HepG2 (cell line): Measurements from ENCODE around the gene TAF1C. TPM values are rescaled to one million over a fixed set of nuclear protein-coding genes. Genes with fewer than 3 reads are reported as not detected.
A peak's percentile ranks its signal among the peaks of the same experiment; 100 is the strongest.

Experiments
- CCDC6 ChIP-seq: sonication (generic); formaldehyde crosslinking; IDR thresholded peaks from 2 replicates; pipeline ENCODE4 v1.8.1; 2022; ENCODE audit warnings: mild to moderate bottlenecking, missing genetic modification reagents, moderate library complexity
- DMAP1 ChIP-seq: IDR thresholded peaks from 2 replicates; pipeline ENCODE4 v1.6.1; 2016
- HMGA1 ChIP-seq: sonication (generic); formaldehyde crosslinking; conservative IDR thresholded peaks from 2 replicates; pipeline ENCODE4 v1.4.0; 2020; ENCODE audit warnings: missing genetic modification reagents
- HNF4G ChIP-seq, 2 experiments: sonication (generic) in 1 of 2; formaldehyde crosslinking in 1 of 2; IDR thresholded peaks; 2 replicates each; pipeline versions ENCODE4 v1.4.0 to v1.6.1; 2011 to 2020; ENCODE audit warnings: borderline replicate concordance in 2 of 2, low read depth in 2 of 2, mild to moderate bottlenecking in 2 of 2, low read length in 1 of 2, missing genetic modification reagents in 1 of 2, moderate library complexity in 1 of 2
- HNRNPK ChIP-seq: fragments of 200-400 bp; formaldehyde crosslinking; IDR thresholded peaks from 2 replicates; pipeline ENCODE4 v1.6.1; 2018; ENCODE audit warnings: low read length, low read depth, moderate library complexity, mild to moderate bottlenecking; ENCODE audit not compliant: poor library complexity, severe bottlenecking
- HOXA9 ChIP-seq: sonication (generic); formaldehyde crosslinking; IDR thresholded peaks from 2 replicates; pipeline ENCODE4 v1.8.1; 2022; ENCODE audit warnings: missing genetic modification reagents, mild to moderate bottlenecking, moderate library complexity, borderline replicate concordance
- ISX ChIP-seq: sonication (generic); formaldehyde crosslinking; conservative IDR thresholded peaks from 2 replicates; pipeline ENCODE4 v1.5.0; 2020; ENCODE audit warnings: missing genetic modification reagents
- KLF12 ChIP-seq: sonication (generic); formaldehyde crosslinking; IDR thresholded peaks from 2 replicates; pipeline ENCODE4 v1.4.0; 2020; ENCODE audit warnings: missing genetic modification reagents, borderline replicate concordance
- MBNL3 ChIP-seq: fragments of 250-450 bp; sonication (Bioruptor Pico); conservative IDR thresholded peaks from 2 replicates; pipeline ENCODE4 v1.8.0; 2022; ENCODE audit warnings: mild to moderate bottlenecking, inconsistent platforms
- MED1 ChIP-seq: sonication (generic); formaldehyde crosslinking; IDR thresholded peaks from 2 replicates; pipeline ENCODE4 v1.4.0; 2020; ENCODE audit warnings: missing genetic modification reagents
- MEIS2 ChIP-seq: sonication (generic); formaldehyde crosslinking; IDR thresholded peaks from 2 replicates; pipeline ENCODE4 v1.9.0; 2021; ENCODE audit warnings: mild to moderate bottlenecking, missing genetic modification reagents
- NONO ChIP-seq, 2 experiments: fragments of 450-650 bp in 1 of 2; sonication (generic) in 1 of 2; formaldehyde crosslinking in 1 of 2; IDR thresholded peaks in 1 of 2; conservative IDR thresholded peaks in 1 of 2; 2 replicates each; pipeline versions ENCODE4 v1.6.1 to v1.8.0; 2017 to 2022; ENCODE audit warnings: mild to moderate bottlenecking in 1 of 2, missing genetic modification reagents in 1 of 2, moderate library complexity in 1 of 2
- RFX1 ChIP-seq: fragments of 450-650 bp; IDR thresholded peaks from 2 replicates; pipeline ENCODE4 v1.6.1; 2017
- SKI ChIP-seq: fragments of 450-650 bp; IDR thresholded peaks from one replicate; pipeline ENCODE4 v1.6.1; 2018; ENCODE audit warnings: mild to moderate bottlenecking; ENCODE audit not compliant: partially characterized antibody
- SOX5 ChIP-seq: IDR thresholded peaks from 2 replicates; pipeline ENCODE4 v1.6.1; 2016; ENCODE audit warnings: borderline replicate concordance
- ZFAT ChIP-seq: sonication (generic); formaldehyde crosslinking; conservative IDR thresholded peaks from 2 replicates; pipeline ENCODE4 v1.8.1; 2023; ENCODE audit warnings: missing genetic modification reagents, inconsistent platforms
- ZNF180 ChIP-seq: sonication (generic); formaldehyde crosslinking; IDR thresholded peaks from 2 replicates; pipeline ENCODE4 v1.4.0; 2020; ENCODE audit warnings: low read depth, missing genetic modification reagents, borderline replicate concordance
- ZNF841 ChIP-seq: sonication (generic); formaldehyde crosslinking; IDR thresholded peaks from 2 replicates; pipeline ENCODE4 v1.8.1; 2023; ENCODE audit warnings: missing genetic modification reagents, borderline replicate concordance
- polyA plus RNA-seq, 8 experiments: library from polyadenylated mRNA; depleted of rRNA in 3 of 8; stranded (reverse) in 7 of 8; unstranded in 1 of 8; fragments of >200 nt; fragmentation: Illumina TruSeq in 4 of 8; extraction: Trizol in 4 of 8; gene quantifications; 2 replicates each; pipeline versions ENCODE4 v1.2.1 to v1.2.3, GENCODE V29; 2011 to 2016; ENCODE audit warnings: low read depth in 4 of 8, missing spikeins in 1 of 8, mixed read lengths in 1 of 8; ENCODE audit not compliant: insufficient read depth in 1 of 8
- total RNA-seq, 5 experiments: library from RNA; depleted of rRNA; stranded (reverse); fragments of >200 nt; fragmentation: Illumina TruSeq; extraction: Trizol; gene quantifications; 2 replicates each; pipeline ENCODE4 v1.2.3, GENCODE V29; 2016; ENCODE audit warnings: low read depth in 1 of 5
- TF ChIP-seq, protein P1 (sequence below): sonication (generic); formaldehyde crosslinking; IDR thresholded peaks from 2 replicates; pipeline ENCODE4 v1.4.0; 2020; ENCODE audit warnings: low read depth, missing genetic modification reagents
- TF ChIP-seq, protein P2 (sequence below): sonication (generic); formaldehyde crosslinking; IDR thresholded peaks from 2 replicates; pipeline ENCODE4 v1.5.0; 2020; ENCODE audit warnings: mild to moderate bottlenecking, missing genetic modification reagents
- TF ChIP-seq, protein P3 (sequence below): sonication (generic); formaldehyde crosslinking; conservative IDR thresholded peaks from 2 replicates; pipeline ENCODE4 v1.4.0; 2020; ENCODE audit warnings: missing genetic modification reagents

Gene TAF1C
- total and polyA plus RNA-seq, 2 of the 13 experiments (the other 11 are each of a cell fraction or from before 2014, with no cell fraction given): 15.6 to 20.8 TPM

DNA sequence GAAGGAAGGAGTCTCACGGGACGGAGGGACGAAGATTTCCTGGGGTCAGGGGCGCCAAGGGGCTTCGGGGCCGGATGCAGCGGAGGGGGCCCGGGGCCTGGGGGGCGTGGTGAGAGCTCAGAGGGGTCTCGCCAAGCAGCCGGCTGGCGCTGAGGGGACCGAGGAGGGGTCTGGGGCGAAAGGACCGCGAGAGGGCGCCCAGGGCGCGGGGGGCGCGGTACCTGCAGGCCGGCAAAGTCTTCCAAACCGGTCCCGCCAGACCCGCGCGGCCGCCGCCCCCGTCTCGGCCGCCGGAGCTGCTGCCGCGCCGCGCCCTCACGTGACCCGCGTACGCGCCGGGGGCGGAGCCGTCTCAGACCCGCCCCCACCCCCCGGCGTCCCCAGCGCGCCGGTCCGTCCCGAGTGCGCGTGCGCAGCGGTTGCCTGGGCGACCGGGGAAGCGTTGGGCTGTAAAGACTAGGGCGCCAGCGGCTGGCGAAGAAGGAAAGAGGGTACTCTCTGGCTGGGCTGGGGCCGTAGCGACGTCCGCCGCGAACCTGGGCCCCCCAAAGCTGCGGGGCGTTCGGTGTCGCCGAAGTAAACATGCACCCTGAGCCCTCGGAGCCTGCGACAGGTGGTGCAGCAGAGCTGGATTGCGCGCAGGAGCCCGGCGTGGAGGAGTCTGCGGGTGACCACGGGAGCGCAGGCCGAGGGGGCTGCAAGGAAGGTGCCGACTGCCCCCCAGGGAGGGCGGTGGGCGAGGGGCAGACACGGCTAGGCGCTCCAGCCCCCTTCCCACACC is 41.8 kb downstream of the TAF1C start, which contains the start of the genes DNAAF1 and HSDL1 (continued):
- no peak for TF ChIP-seq ZNF841 (CRISPR knock-in tag)
- TF ChIP-seq MBNL3 (CRISPR knock-in tag): no peak
- TF ChIP-seq HMGA1 (CRISPR knock-in tag): no peak
- TF ChIP-seq RFX1: peak; percentile 99
- TF ChIP-seq, protein P1, sequence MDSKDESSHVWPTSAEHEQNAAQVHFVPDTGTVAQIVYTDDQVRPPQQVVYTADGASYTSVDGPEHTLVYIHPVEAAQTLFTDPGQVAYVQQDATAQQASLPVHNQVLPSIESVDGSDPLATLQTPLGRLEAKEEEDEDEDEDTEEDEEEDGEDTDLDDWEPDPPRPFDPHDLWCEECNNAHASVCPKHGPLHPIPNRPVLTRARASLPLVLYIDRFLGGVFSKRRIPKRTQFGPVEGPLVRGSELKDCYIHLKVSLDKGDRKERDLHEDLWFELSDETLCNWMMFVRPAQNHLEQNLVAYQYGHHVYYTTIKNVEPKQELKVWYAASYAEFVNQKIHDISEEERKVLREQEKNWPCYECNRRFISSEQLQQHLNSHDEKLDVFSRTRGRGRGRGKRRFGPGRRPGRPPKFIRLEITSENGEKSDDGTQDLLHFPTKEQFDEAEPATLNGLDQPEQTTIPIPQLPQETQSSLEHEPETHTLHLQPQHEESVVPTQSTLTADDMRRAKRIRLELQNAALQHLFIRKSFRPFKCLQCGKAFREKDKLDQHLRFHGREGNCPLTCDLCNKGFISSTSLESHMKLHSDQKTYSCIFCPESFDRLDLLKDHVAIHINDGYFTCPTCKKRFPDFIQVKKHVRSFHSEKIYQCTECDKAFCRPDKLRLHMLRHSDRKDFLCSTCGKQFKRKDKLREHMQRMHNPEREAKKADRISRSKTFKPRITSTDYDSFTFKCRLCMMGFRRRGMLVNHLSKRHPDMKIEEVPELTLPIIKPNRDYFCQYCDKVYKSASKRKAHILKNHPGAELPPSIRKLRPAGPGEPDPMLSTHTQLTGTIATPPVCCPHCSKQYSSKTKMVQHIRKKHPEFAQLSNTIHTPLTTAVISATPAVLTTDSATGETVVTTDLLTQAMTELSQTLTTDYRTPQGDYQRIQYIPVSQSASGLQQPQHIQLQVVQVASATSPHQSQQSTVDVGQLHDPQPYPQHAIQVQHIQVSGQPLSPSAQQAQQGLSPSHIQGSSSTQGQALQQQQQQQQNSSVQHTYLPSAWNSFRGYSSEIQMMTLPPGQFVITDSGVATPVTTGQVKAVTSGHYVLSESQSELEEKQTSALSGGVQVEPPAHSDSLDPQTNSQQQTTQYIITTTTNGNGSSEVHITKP (CRISPR knock-in tag): no peak
- TF ChIP-seq, protein P2, sequence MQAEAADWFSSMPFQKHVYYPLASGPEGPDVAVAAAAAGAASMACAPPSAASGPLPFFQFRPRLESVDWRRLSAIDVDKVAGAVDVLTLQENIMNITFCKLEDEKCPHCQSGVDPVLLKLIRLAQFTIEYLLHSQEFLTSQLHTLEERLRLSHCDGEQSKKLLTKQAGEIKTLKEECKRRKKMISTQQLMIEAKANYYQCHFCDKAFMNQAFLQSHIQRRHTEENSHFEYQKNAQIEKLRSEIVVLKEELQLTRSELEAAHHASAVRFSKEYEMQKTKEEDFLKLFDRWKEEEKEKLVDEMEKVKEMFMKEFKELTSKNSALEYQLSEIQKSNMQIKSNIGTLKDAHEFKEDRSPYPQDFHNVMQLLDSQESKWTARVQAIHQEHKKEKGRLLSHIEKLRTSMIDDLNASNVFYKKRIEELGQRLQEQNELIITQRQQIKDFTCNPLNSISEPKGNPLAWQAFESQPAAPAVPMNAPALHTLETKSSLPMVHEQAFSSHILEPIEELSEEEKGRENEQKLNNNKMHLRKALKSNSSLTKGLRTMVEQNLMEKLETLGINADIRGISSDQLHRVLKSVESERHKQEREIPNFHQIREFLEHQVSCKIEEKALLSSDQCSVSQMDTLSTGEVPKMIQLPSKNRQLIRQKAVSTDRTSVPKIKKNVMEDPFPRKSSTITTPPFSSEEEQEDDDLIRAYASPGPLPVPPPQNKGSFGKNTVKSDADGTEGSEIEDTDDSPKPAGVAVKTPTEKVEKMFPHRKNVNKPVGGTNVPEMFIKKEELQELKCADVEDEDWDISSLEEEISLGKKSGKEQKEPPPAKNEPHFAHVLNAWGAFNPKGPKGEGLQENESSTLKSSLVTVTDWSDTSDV (CRISPR knock-in tag): peak; percentile 68; the same call in 1 of the 2 replicates
- TF ChIP-seq DMAP1 (CRISPR knock-in tag): peak; percentile 51; the same call in 1 of the 2 replicates
- TF ChIP-seq MED1 (CRISPR knock-in tag): no peak
- TF ChIP-seq NONO (IDR thresholded peaks at IDR 0.05): no peak
- TF ChIP-seq NONO (CRISPR knock-in tag; conservative IDR thresholded peaks at IDR 0.05): peak; percentile 60; the same call in 1 of the 2 replicates
- TF ChIP-seq HOXA9 (CRISPR knock-in tag): no peak
- TF ChIP-seq CCDC6 (CRISPR knock-in tag): no peak
- TF ChIP-seq ZFAT (CRISPR knock-in tag): no peak
- no peak; the same call in 1 of the 2 replicates for TF ChIP-seq SOX5 (CRISPR knock-in tag)
- TF ChIP-seq KLF12 (CRISPR knock-in tag): peak; percentile 81; the same call in 1 of the 2 replicates
- TF ChIP-seq ZNF180 (CRISPR knock-in tag): no peak
- TF ChIP-seq HNRNPK: no peak
- TF ChIP-seq SKI: peak; percentile 88
- peak; percentile 66; the same call in 1 of the 2 replicates for TF ChIP-seq ISX (CRISPR knock-in tag)
- peak; percentile 56 for TF ChIP-seq MEIS2
- no peak for TF ChIP-seq HNF4G (IDR thresholded peaks at IDR 0.05; ENCODE audit: borderline replicate concordance, low read depth, low read length)
- 0 out of 2 replicates have a peak, but pooled peaks have one; percentile 38 for TF ChIP-seq HNF4G (CRISPR knock-in tag; IDR thresholded peaks at IDR 0.05; ENCODE audit: borderline replicate concordance, low read depth)
- TF ChIP-seq, protein P3, sequence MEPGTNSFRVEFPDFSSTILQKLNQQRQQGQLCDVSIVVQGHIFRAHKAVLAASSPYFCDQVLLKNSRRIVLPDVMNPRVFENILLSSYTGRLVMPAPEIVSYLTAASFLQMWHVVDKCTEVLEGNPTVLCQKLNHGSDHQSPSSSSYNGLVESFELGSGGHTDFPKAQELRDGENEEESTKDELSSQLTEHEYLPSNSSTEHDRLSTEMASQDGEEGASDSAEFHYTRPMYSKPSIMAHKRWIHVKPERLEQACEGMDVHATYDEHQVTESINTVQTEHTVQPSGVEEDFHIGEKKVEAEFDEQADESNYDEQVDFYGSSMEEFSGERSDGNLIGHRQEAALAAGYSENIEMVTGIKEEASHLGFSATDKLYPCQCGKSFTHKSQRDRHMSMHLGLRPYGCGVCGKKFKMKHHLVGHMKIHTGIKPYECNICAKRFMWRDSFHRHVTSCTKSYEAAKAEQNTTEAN (CRISPR knock-in tag): 0 out of 2 replicates have a peak, but pooled peaks have one; percentile 65
